ENCODE data around the gene FGD3. TPM values are rescaled to one million over a fixed set of nuclear protein-coding genes. Genes with fewer than 3 reads are reported as not detected.

The FGD3 gene
- total RNA-seq, 1 experiment from 2014 or later, result 89.0 TPM

- no TSS peak for BruUV-seq (replicated peaks)
- Histone ChIP-seq H3K4me3 (no peak overlapping the region), H3K79me2 (ENCODE audit: low read depth) (no peaks in the 10 kb centered on the region), H3F3A (ENCODE audit: insufficient read depth, low read depth) (no peaks in the 10 kb centered on the region), H3K36me3 (ENCODE audit: low read depth) (no peaks in the 10 kb centered on the region), H3K4me1 (replicated peaks; ENCODE audit: insufficient read depth) (no peaks in the 10 kb centered on the region), H4K20me1 (ENCODE audit: insufficient read depth) (no peaks in the 10 kb centered on the region), H2AFZ (no peak overlapping the region), H3K4me2 (no peak overlapping the region), H3K9me2 (ENCODE audit: insufficient read depth) (no peaks in the 10 kb centered on the region), H3K9me3 (ENCODE audit: insufficient read depth, low read depth) (no peaks in the 10 kb centered on the region), H3K27ac (no peak overlapping the region), H3K27me3 (ENCODE audit: insufficient read depth, low read depth) (no peaks in the 10 kb centered on the region)
- no peak for DNase-seq
- ChIA-PET POLR2A (ENCODE audit: unreplicated experiment) (no interaction called here), CTCF (no interaction called here)
- no peak for TF ChIP-seq EZH2 (IDR thresholded peaks at IDR 0.05; ENCODE audit: low read depth)
- TF ChIP-seq CTCF (conservative IDR thresholded peaks at IDR 0.05), result no peak
- intact Hi-C loops (cut with micrococcal nuclease; ENCODE audit: unreplicated experiment), result no loop called here
Observed at GRCh38 chr9:93030642-93031628, 83.6 kb downstream of the FGD3 start.

- intact Hi-C loops (cut with micrococcal nuclease; ENCODE audit: unreplicated experiment), result no loop called here
- no peaks in the 10 kb centered on the region for H3K4me1 ChIP-seq (replicated peaks; ENCODE audit: insufficient read depth)
Observed at GRCh38 chr9:93031629-93032430, 84.5 kb downstream of the FGD3 start.

More at GRCh38 chr9:93031629-93032430, 84.5 kb downstream of the FGD3 start:
- no peaks in the 10 kb centered on the region for H3F3A ChIP-seq (ENCODE audit: insufficient read depth, low read depth)
- H3K9me2 ChIP-seq (ENCODE audit: insufficient read depth), result no peaks in the 10 kb centered on the region
- no peak overlapping the region for H3K27ac ChIP-seq
- BruUV-seq (replicated peaks), result no TSS peak
- no peaks in the 10 kb centered on the region for H3K79me2 ChIP-seq (ENCODE audit: low read depth)
- H3K4me2 ChIP-seq, result no peak overlapping the region
- no peak for DNase-seq
- no peaks in the 10 kb centered on the region for H3K9me3 ChIP-seq (ENCODE audit: insufficient read depth, low read depth)
- POLR2A ChIA-PET (ENCODE audit: unreplicated experiment), result no interaction called here
- TF ChIP-seq CTCF (conservative IDR thresholded peaks at IDR 0.05) (no peak), EZH2 (IDR thresholded peaks at IDR 0.05; ENCODE audit: low read depth) (no peak)
- no peak overlapping the region for H2AFZ ChIP-seq
- CTCF ChIA-PET, result interaction anchor here (1.1 kb wide), 1 partner anchor 78 kb away, joined by 3 read pairs; no protein-coding TSS in a partner anchor
- no peaks in the 10 kb centered on the region for H4K20me1 ChIP-seq (ENCODE audit: insufficient read depth)
- H3K36me3 ChIP-seq (ENCODE audit: low read depth), result no peaks in the 10 kb centered on the region
- no peak overlapping the region for H3K4me3 ChIP-seq
- no peaks in the 10 kb centered on the region for H3K27me3 ChIP-seq (ENCODE audit: insufficient read depth, low read depth)
